Tibial nerve (tissue), 4 donors: ENCODE measurements around the gene CASZ1. TPM values are rescaled to one million over a fixed set of nuclear protein-coding genes. Genes with fewer than 3 reads are reported as not detected.

ENCODE experiments used
- DNase-seq, 2 donors: peaks; one replicate each; pipeline ENCODE4 v3.0.0-alpha.2; 2019; ENCODE audit warnings: low spot score in 2 of 2
- H3K27ac ChIP-seq, 4 donors: fragments of 200-600 bp; sonication (generic) in 3 of 4; one replicate each; pipeline ENCODE4 v1.5.1; 2017 to 2019; ENCODE audit warnings: mild to moderate bottlenecking in 1 of 4
- H3K27me3 ChIP-seq, 2 donors: fragments of 200-600 bp; sonication (generic) in 1 of 2; one replicate each; pipeline versions ENCODE4 v1.5.1 to v1.6.0; 2017 to 2019
- H3K36me3 ChIP-seq, 3 donors: fragments of 200-600 bp; sonication (generic); one replicate each; pipeline ENCODE4 v1.5.1; 2018 to 2019
- H3K4me1 ChIP-seq, 4 donors: fragments of 200-600 bp; sonication (generic) in 3 of 4; one replicate each; pipeline ENCODE4 v1.5.1; 2017 to 2019
- H3K4me3 ChIP-seq, 4 donors: fragments of 200-600 bp; sonication (generic) in 3 of 4; one replicate each; pipeline ENCODE4 v1.5.1; 2017 to 2019; ENCODE audit warnings: mild to moderate bottlenecking in 1 of 4, moderate library complexity in 1 of 4
- H3K9me3 ChIP-seq, 4 donors: fragments of 200-600 bp; sonication (generic) in 3 of 4; one replicate each; pipeline ENCODE4 v1.5.1; 2017 to 2019
- EP300 ChIP-seq, 2 donors: sonication (generic); formaldehyde crosslinking; IDR thresholded peaks; one replicate each; pipeline ENCODE4 v1.6.1; 2017; ENCODE audit warnings: antibody characterized with exemption in 2 of 2, mild to moderate bottlenecking in 1 of 2
- POLR2A ChIP-seq, 2 donors: fragments of 450-650 bp; IDR thresholded peaks; one replicate each; pipeline ENCODE4 v1.6.1; 2017; ENCODE audit warnings: antibody characterized with exemption in 2 of 2, mild to moderate bottlenecking in 2 of 2, moderate library complexity in 2 of 2
- WGBS, 2 donors: methylation state at CpG; one replicate each; pipeline ENCODE4 v1.1.5; 2018; 5-methylcytosine and 5-hydroxymethylcytosine counted together
- total RNA-seq, 4 donors: library from RNA; depleted of rRNA; stranded (reverse); fragments of >200 nt; gene quantifications; one replicate each; pipeline ENCODE4 v1.1.0, GENCODE V29; 2016
- TF ChIP-seq, protein P1 (sequence below), 5 experiments: fragments of 200-600 bp in 3 of 5; fragments of 450-650 bp in 2 of 5; sonication (generic) in 3 of 5; IDR thresholded peaks; one replicate each; pipeline ENCODE4 v1.5.1; 2016 to 2019; ENCODE audit warnings: antibody characterized with exemption in 5 of 5, mild to moderate bottlenecking in 3 of 5, moderate library complexity in 2 of 5

The CASZ1 gene
- total RNA-seq, 4 donors from 2014 or later: 1.7 to 7.5 (median 5.1) TPM

DNA sequence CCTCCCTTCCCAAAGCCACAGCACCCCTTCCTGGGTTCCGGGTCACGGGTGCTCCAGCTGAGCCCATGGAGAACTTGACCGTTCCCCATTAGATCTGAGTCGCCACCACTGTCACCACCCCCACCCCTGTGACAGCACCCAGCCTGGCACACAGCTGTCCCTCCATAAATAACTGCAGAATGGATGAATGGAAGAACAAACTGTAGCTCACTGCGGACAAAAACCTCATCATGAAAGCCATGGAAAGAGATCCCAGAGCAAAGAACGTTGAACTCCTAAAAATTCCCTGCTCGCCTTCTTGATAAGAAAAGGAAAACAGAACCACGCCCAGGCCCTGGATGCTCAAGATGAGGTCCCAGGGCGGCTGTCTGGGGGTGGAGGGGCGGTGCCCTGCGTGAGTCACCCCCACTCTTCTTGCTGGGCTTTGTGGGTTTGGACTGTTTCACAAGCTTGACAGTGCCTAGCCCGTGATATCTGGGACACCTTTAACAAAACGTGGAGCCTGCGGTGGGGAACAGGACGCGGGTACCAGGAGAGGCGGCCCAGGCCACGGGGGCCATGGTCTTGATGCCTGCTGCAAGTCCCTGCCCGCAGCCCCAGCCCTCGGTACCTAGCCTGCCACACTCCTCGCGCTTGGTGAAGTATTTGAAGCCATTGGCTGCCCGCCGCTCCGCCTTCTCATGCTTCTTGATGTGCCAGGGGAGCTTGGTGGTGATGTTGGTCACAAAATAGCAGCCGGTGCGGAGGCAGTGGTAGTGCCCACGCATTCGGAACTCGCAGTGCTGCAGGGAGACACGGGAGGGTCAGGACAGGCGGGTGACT is 151.9 kb downstream of the CASZ1 start:
- 91% methylated on average over 32 of the region's 32 CpGs for WGBS, 2 donors
- Histone ChIP-seq H3K9me3 (no peaks in the 10 kb centered on the region), H3K36me3 (peaks cover 0 to 3% (median 0%) of the 10 kb centered on the region in 3 donors), H3K4me1 (peaks cover 0 to 12% (median 0%) of the 10 kb centered on the region in 4 donors), H3K27me3 (peaks cover 0 to 15% of the 10 kb centered on the region in 2 donors), H3K27ac (no peak overlapping the region), H3K4me3 (no peak overlapping the region)
- DNase-seq: no peak
- TF ChIP-seq, protein P1, sequence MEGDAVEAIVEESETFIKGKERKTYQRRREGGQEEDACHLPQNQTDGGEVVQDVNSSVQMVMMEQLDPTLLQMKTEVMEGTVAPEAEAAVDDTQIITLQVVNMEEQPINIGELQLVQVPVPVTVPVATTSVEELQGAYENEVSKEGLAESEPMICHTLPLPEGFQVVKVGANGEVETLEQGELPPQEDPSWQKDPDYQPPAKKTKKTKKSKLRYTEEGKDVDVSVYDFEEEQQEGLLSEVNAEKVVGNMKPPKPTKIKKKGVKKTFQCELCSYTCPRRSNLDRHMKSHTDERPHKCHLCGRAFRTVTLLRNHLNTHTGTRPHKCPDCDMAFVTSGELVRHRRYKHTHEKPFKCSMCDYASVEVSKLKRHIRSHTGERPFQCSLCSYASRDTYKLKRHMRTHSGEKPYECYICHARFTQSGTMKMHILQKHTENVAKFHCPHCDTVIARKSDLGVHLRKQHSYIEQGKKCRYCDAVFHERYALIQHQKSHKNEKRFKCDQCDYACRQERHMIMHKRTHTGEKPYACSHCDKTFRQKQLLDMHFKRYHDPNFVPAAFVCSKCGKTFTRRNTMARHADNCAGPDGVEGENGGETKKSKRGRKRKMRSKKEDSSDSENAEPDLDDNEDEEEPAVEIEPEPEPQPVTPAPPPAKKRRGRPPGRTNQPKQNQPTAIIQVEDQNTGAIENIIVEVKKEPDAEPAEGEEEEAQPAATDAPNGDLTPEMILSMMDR (IDR thresholded peaks at IDR 0.05): no peak
- TF ChIP-seq EP300 (IDR thresholded peaks at IDR 0.05) (no peak), POLR2A (IDR thresholded peaks at IDR 0.05) (no peak)

DNA sequence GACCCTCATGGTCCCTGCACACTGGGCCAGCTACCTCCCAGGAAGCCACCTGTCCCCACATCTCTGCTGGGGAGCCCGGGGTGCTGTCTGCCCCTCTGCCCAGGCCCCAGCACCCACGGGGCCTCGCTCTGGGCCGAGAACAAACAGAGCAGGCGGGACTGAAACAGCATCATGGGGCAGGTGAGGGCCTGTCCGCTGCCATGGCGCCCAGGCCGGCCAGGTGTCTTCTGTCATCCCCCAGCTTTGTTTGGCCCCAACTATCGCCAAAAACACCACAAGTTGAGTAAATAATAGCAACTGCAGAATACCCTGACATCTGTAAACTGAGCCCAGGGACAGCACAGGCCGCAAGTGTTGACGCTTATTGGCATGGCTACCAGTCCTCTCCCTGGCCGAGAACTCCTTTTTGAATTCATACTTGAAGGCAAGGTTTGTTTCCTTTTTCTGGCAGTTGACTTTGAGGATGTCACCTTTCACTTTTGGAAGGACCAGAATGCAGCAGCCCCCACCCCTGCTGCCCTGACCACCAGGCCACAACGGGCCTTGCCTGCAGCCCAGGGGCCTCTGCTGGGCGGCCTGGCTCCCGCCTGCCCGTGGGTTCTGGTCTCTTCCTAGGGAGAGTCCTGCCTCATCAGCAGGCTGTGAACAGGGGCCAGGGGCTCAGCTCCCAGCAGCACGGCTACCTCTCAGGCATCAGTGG is 152.7 kb downstream of the CASZ1 start:
- Histone ChIP-seq H3K4me1 (peaks cover 0 to 5% (median 0%) of the 10 kb centered on the region in 4 donors), H3K9me3 (no peaks in the 10 kb centered on the region), H3K36me3 (peaks cover 0 to 3% (median 0%) of the 10 kb centered on the region in 3 donors), H3K27ac (no peak overlapping the region), H3K4me3 (no peak overlapping the region), H3K27me3 (peaks cover 0 to 17% of the 10 kb centered on the region in 2 donors)
- TF ChIP-seq EP300 (IDR thresholded peaks at IDR 0.05): no peak
- TF ChIP-seq, protein P1 (IDR thresholded peaks at IDR 0.05): no peak
- TF ChIP-seq POLR2A (IDR thresholded peaks at IDR 0.05): no peak
- 88 to 89% methylated on average over 9 to 15 of the region's 17 CpGs for WGBS, 2 donors
- no peak for DNase-seq

DNA sequence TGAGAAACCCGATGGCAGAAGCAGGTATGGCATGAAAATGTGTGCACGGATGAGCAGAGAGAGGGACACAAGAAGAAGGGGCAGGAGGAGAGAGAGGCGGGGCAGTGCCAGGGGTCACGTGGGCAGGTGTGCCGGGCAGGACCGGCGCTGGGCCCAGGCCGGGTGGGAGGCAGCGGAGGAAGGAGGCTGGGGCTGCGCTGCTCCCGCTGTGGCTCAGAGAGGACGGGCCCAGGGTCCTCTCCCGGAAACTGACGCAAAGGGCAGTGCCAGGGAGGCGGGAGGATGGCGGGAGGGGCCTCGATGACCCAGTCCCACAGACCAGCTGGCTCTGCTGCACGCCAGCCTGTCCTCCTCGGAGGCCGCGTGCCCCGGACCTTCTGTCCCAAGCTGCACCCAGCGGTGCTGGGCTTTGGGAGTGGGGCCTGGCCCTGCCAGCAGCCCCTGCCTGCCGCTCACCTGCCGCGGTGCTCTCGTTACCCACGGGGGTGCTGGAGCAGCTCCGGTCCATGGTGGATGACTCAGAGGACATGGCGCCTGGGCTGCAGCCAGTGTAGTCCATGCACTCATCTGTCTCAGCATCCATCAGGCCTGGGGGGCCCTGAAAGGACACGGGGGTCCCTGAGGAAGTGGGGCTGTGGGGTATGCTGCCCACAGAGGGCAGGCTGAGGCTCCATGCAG is 153.9 kb downstream of the CASZ1 start:
- peaks cover 0 to 3% (median 0%) of the 10 kb centered on the region in 3 donors for H3K36me3 ChIP-seq
- H3K4me1 ChIP-seq: peaks cover 0 to 15% (median 3%) of the 10 kb centered on the region in 4 donors
- DNase-seq: no peak
- no peak overlapping the region for H3K27ac ChIP-seq
- H3K4me3 ChIP-seq: no peak overlapping the region
- peaks cover 0 to 27% of the 10 kb centered on the region in 2 donors for H3K27me3 ChIP-seq
- TF ChIP-seq, protein P1 (IDR thresholded peaks at IDR 0.05): no peak
- no peak for TF ChIP-seq POLR2A (IDR thresholded peaks at IDR 0.05)
- TF ChIP-seq EP300 (IDR thresholded peaks at IDR 0.05): no peak
- 82 to 85% methylated on average over 16 to 27 of the region's 31 CpGs for WGBS, 2 donors
- H3K9me3 ChIP-seq: no peaks in the 10 kb centered on the region

DNA sequence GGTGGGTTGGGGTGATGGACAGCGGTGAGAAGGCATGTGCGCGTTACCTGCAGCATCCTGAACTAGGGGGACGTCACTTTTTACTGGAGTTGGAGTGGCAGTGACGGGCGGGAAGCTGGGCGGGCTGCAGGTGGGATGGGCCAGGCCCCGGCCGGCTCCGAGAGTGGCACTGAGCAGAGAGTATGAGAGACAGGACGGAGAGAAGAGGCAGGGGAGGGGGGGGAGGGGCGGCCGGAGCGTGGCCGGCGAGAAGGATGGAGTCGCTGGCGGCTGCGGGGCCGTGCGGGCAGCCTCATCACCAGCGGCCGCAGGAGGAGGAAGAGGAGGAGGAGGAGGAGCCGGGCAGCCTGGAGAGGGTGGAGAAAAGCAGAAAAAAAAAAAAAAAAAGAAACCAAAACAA is 154.5 kb downstream of the CASZ1 start:
- no peak overlapping the region for H3K27ac ChIP-seq
- no peaks in the 10 kb centered on the region for H3K36me3 ChIP-seq
- peaks cover 0 to 33% of the 10 kb centered on the region in 2 donors for H3K27me3 ChIP-seq
- no peak overlapping the region for H3K4me3 ChIP-seq
- TF ChIP-seq EP300 (IDR thresholded peaks at IDR 0.05) (no peak), POLR2A (IDR thresholded peaks at IDR 0.05) (no peak)
- TF ChIP-seq, protein P1 (IDR thresholded peaks at IDR 0.05): no peak
- no peaks in the 10 kb centered on the region for H3K9me3 ChIP-seq
- no peak for DNase-seq
- WGBS, 2 donors: 62 to 65% methylated on average over 24 of the region's 24 CpGs
- H3K4me1 ChIP-seq: peaks cover 0 to 21% (median 3%) of the 10 kb centered on the region in 4 donors
